A375 (cell line): ENCODE results near the gene WTIP. TPM values are rescaled to one million over a fixed set of nuclear protein-coding genes. Genes with fewer than 3 reads are reported as not detected.

Experiments used
- total RNA-seq: library from RNA; depleted of rRNA; stranded (reverse); fragments of >200 nt; shearing (Covaris generic); gene quantifications from 2 replicates; pipeline ENCODE4 v1.2.3, GENCODE V29; 2014; rRNA removed

Gene WTIP
- 11.4 and 12.1 TPM in 2 replicates for total RNA-seq

GRCh38 chr19:34480971-34481841 is at the start of gene WTIP:
TSS of gene WTIP (plus strand) at chr19:34481758. CDS start at chr19:34481975, 217 bp downstream.

Other genes with a start within 250 kb of the WTIP start
- gene GARRE1, start 227.2 kb upstream of the WTIP start, total RNA-seq: 11.6 and 13.1 TPM in 2 replicates
- 201 and 216 TPM in 2 replicates for gene GPI, start 116.6 kb upstream of the WTIP start, total RNA-seq
- gene PDCD2L, start 77.4 kb upstream of the WTIP start, total RNA-seq: 30.3 and 35.8 TPM in 2 replicates
- 287 and 325 TPM in 2 replicates for gene UBA2, start 53.4 kb upstream of the WTIP start, total RNA-seq
- 0.05 TPM in 1 of 2 replicates, not detected in the other for gene SCGB2B2, start 195.4 kb downstream of the WTIP start, total RNA-seq
- 14.1 and 14.7 TPM in 2 replicates for gene ZNF302, start 195.9 kb downstream of the WTIP start, total RNA-seq